Activated CD4-positive, CD25-positive, alpha-beta regulatory T cell treated with anti-CD3 and anti-CD28 coated beads, Interleukin-2, amount 50 U/mL, for 24 hours (primary cell): ENCODE data around the gene PPTC7.
A peak's percentile ranks its signal among the peaks of the same experiment; 100 is the strongest.
"Not testable (repeated sequence)": the region's sequence is repeated elsewhere in the genome, so short reads cannot be mapped to it uniquely, and the experiment has no call there.

Experiments
- ATAC-seq, 2 donors: fragments of 150-1000 bp; cut with Tn5 transposase; one replicate each; pipeline ENCODE4 v1.10.0; 2021; ENCODE audit warnings: mild to moderate bottlenecking in 1 of 2, moderate library complexity in 1 of 2

Gene PPTC7, protein sequence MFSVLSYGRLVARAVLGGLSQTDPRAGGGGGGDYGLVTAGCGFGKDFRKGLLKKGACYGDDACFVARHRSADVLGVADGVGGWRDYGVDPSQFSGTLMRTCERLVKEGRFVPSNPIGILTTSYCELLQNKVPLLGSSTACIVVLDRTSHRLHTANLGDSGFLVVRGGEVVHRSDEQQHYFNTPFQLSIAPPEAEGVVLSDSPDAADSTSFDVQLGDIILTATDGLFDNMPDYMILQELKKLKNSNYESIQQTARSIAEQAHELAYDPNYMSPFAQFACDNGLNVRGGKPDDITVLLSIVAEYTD

DNA sequence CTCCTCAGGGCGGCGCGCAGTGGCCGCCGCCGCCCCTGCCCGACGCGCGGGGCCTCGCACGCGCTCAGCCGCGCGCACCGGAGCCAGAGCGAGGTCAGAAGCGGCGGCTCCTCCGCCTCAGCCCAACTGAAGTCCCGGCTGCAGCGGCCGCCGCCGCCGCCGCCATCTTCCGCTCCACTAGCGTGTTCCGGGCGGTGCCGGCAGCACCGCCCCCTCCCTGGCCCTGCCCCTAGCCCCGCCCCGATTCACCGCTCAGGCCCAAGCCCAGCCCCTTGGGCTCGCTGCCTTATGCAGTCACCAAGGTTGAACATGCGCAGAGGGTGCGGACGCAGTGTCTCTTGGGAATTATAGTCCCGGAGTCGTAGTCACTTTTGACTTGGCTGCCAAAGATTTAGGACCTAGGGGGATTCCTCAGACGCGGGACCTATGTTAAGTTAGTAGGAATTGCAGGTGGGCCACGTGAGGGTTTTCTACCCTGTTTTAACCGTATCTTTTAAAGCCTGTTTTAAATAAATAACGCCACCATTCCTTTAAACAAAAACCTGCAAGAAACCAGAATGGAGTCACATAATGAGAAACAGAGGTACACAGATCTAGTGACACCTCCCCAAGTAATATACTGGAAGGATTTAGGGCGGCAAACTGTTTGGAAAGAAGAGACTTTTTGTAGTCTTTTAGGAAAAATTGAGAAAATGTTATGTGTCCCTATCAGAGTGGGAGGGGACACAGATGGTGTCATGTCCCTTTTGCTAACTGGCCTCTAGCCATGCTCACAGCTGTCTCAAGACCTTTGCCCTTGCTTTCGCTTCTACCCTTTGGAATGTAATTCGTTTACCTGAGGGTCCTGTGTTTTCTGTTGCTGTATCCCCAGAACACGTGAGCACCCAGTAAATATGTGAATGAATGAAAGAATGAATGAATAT lies at the start of gene PPTC7:
PPTC7 (minus strand) TSS at position 182 of the 923 bp plus-strand sequence. CDS start 287 bp downstream, outside the sequence.
- peak; percentile 77 to 82 for ATAC-seq

DNA sequence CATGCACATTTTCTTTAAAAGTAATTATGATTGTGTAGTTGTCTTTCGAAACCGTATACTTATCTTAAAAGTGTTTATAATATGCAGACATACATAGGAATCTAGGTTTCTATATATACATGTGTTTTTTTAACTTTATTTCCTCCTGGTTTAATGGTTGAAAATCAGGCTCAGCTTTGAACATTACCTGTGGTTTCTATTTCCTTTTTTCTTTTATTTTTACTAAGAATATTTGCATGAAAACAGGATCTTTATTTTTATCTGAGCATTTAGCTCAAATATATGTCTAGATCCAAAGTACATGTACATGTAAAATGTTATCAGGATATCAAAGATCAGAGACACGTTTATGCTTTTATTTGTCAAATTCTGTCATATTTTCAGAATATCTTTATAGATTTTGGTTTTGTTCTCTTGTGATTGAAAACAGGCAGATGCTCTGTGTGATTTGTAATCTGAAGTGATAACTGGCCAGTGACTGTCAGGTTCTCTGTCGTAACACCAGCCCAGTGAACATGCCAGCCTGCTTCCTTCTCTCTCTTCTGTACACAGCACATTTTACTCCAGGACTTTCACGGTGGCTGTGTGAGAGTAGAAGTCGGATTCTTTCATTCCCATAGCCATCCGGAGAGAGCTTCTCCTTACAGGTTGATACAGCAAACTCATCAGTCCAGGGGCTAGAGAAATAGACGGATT lies 44.5 kb upstream of the PPTC7 start:
- ATAC-seq: no peak

DNA sequence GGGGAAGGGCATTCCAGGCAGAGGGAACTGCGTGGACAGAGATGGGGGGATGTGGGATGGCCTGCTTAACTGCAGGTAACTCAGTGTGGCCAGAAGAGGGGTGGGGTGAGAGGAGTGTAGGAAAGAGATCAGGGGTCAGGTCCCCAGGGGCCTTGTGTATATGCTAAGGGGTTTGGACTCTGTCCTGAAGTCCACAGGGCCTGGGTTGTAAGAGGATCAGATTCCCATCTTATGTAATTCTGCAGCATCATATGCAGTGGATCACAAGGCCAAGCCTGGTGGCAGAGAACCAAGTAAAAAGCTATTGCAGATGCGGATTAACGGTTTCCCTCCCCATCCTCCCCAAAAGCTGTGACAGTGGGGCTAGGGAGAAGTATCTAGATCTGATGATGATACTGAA lies 39.5 kb upstream of the PPTC7 start:
- no peak for ATAC-seq

DNA sequence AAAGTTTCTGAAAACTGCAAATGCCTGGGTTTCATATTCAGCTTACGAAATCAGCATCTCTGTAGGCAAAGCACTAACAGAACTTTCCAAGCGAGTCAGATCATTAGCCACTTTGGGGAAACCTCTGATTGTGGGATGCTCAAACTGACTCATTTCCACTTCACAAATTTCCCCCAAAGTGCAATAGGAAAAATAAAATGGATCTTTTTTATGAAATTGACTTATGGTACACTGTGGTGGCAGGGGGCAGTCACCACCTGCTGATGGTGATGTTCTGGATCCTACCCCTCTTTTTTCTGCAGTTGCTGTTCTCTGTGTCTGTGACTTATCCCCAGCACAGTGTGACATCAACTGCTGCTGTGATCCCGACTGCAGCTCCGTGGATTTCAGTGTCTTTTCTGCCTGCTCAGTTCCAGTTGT lies 36.4 kb upstream of the PPTC7 start:
- ATAC-seq: peak; percentile 79 to 80

DNA sequence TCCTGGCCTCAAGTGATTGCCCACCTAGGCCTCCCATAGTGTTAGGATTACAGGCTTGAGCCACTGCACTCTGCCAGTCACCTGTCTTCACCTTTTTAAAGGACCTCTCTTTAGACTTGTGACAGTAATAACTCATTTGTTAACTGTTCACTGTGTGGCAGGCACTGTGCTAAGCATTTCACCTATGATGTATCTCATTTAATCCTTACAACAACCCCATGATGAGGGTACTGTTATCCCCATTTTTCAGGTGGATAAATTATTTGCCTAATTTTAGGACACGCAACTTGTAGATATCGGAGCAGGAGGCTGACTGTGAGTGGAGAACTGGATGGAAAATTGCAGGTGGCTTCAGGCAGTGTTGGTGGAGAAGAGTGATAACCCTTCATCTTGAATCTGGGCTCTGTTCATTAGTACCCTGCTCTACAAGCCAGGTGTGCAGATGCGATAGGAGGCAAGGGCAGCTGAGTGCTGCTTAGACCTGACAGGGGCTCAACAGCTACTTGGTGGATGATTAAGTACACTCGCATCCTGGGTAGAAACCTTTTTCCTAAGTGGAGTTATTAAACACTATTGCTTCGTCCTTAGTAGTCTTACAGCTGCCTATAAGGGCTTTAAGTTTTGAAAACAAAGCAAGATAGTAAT lies 33.5 kb upstream of the PPTC7 start:
- no peak for ATAC-seq

DNA sequence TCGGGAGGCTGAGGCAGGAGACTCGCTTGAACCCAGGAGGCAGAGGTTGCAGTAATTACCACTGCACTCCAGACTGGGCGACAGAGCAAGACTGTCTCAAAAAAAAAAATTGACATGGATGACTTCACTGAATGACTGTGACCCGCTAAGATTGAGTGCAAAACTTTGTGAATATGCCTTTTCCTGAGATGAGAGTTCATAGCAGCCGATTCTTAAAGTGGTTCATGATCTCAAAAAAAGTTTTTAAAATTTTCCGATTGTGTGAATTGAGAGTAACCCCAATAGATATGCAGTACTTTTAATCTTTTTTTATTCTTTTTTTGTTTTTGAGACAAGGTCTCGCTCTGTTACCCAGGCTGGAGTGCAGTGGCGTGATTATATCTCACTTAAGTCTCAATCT lies 32.1 kb upstream of the PPTC7 start:
- ATAC-seq: no peak

DNA sequence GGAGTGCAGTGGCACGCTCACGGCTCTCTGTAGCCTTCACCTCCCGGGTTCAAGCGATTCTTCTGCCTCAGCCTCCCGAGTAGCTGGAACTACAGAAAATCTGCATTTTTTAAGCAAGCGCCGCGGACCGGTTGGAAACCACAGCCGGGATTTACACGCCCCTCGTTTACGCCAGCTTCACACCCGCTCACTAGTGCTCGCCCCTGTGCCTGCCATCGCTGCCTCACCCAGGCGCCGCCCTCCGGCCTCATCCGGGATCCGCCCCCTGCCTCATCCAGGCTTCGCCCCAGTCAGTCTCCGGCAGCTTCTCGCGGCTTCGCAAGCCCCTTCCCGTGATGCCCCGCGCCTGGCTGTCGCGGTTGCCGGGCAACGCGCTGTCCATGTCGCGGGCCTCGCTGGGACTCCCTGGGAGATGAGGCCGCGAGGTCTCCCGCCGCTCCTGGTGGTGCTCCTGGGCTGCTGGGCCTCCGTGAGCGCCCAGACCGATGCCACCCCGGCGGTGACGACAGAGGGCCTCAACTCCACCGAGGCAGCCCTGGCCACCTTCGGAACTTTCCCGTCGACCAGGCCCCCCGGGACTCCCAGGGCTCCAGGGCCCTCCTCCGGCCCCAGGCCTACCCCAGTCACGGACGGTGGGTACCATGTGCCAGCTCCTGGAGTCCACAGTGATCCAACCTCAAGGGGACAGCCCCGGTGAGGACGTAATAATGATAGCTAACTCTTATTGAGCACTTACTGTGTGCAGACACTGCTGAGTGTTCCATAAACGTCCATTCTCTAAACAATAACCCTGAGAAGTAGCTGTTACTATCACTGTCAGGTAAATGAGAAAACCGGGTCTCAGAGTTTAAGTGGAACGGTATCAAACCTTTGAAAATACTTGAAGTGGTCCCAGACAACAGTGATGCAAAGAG lies 30.9 kb upstream of the PPTC7 start, which contains the start of gene TCTN1:
TCTN1 (plus strand) TSS at position 359 of the 914 bp plus-strand sequence; CDS start at position 413, 54 bp downstream.
- peak; percentile 99 to 100 for ATAC-seq

DNA sequence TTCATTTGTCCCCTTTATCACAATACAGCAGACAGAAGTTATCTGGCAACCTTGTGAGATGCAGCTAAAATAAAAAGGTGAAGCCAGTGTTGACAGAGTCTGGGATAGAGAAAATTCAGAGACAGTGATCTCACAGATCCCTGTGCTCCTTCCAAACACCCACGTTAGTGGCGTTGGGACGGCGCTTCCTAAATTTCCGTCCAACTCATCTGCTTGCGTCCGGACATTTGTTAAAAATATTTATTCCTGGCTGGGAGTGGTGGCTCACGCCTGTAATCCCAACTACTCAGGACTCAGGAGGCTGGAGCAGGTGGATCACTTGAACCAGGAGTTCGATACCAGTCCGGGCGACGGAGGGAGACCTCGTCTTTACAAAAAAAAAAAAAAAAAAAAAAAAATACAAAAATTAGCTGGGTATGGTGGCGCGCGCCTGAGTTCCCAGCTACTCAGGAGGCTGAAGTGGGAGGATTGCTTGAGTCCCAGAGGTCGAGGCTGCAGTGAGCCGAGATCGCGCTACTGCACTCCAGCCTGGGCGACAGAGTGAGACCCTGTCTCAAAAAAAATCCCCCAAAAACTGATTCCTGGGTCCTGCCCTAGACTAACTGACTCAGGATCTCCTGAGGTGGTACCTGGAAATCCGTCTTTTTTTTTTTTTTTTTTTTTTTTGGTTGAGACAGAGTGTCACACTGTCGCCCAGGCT lies 30.1 kb upstream of the PPTC7 start:
- no peak for ATAC-seq

DNA sequence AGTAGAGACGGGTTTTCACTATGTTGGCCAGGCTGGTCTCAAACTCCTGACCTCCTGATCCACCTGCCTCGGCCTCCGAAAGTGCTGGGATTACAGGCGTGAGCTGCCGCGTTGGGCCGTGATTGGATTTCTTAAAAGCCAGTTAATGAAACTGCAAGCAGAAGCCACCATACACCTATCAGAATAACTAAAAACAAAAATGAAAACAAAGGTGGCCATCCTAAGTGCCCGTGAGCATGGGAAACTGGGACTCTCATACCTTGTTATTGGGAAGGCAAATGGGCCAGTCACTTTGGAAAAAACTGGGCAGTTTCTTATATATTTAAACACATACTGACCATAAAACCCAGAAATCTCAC lies 23.1 kb upstream of the PPTC7 start:
- ATAC-seq: no peak

DNA sequence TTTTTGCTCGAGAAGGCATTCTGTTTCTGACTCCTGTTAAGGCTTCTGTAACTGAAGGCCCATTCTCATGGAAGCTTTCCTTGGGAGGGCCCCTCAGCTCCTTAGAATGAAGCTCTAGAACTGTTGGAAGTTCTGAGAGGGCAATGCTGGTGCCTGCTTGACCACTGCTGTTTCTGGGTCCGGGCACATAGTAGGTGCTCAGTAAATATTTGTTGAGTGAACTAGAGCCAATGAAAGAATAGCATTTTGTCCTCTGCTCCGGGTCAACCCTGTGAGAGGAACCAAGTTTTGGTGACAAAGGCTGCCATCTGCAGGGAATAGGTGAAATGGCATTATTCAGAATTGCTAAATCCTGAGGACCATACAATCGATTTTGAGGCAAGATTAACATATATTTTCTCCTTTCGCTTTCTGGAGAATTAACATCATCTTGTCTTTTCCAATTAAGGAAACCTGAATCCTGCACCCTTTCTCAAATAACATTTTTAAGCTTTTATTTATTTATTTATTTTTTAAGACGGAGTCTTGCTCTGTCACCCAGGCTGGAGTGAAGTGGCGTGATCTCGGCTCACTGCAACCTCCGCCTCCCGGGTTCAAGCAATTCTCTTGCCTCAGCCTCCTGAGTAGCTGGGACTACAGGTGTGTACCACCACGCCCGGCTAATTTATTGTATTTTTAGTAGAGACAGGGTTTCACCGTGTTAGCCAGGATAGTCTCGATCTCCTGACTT lies 19.1 kb upstream of the PPTC7 start:
- ATAC-seq: peak; percentile 75 to 81

DNA sequence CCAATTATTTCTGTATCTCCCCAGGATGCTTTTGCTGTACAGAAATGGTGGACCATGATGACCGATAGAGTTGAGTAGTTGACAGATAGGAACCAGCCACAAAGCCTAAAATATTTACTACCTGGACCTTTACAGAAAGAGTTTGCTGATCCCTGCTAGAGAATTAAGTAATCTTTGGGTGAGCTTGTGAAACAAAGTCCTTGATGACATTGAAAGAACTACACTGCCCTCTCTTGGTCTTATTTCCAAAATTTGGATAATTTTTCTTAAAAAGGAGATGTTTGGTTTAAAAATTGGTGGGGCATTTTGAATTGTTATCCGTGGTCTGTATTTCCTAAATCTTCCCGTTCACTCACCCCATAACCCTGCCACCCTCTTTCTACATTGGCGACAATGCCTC lies 17.1 kb upstream of the PPTC7 start:
- no peak for ATAC-seq

DNA sequence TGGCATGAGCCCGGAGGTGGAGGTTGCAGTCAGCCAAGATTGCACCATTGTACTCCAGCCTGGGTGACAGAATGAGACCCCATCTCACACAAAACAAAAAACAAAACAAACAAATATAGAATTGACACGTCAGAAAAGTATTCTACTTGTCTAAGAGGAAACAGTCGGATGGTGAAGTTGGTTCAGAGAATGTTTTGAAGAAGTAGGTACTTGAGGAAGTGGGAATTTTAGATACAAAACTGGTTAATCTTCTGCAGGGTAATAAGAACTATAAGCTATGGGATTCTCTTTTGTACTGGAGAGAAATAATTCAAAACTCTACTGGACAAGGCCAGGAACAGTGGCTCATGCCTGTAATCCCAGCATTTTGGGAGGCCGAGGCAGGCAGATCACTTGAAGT lies 16.2 kb upstream of the PPTC7 start:
- ATAC-seq: no peak

DNA sequence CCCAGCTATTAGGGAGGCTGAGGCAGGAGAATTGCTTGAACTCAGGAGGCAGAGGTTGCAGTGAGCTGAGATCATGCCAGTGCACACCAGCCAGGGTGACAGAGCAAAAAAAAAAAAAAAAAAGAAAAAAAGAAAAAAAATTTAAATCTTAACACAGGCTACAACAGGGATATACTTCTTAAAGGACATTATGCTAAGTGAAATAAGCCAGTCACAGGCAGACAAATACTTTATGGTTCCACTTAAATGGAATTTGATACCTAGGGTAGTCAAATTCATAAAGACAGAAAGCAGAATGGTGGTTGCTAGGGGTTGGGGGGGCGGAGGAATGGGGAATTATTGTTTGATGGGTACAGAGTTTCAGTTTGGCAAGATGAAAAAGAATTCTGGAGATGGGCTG lies 14.8 kb upstream of the PPTC7 start:
- no peak for ATAC-seq

DNA sequence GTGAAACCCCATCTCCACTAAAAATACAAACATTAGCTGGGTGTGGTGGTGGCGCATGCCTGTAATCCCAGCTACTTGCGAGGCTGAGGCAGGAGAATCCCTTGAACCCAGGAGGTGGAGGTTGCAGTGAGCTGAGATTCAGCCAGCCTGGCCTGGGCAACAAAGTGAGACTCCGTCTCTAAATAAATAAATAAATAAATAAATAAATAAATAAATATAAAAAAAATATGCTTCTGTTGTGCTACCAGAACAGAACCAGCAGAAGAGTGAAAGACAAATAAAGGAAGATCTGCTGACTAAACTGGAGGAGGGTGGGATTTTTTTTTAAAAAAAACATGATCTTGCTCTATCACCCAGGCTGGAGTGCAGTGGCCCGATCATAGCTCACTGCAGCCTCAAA lies 9.8 kb upstream of the PPTC7 start:
- not testable (repeated sequence) for ATAC-seq

DNA sequence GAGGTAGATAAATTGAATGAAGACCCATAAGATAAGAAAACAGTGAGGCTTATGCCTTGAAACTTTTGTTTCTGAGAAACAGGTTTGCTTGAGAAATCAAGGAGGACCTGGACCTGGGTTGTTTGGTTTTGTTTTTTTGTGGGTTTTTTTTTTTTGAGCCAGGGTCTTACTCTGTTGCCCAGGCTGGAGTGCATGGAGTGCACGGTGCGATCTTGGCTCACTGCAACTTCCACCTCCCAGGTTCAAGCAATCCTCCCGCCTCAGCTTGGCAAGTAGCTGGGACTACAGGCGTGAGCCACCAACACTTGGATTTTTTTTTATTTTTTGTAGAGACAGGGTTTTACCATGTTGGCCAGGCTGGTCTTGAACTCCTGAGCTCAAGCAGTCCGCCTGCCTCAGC lies 9.0 kb upstream of the PPTC7 start:
- no peak for ATAC-seq

DNA sequence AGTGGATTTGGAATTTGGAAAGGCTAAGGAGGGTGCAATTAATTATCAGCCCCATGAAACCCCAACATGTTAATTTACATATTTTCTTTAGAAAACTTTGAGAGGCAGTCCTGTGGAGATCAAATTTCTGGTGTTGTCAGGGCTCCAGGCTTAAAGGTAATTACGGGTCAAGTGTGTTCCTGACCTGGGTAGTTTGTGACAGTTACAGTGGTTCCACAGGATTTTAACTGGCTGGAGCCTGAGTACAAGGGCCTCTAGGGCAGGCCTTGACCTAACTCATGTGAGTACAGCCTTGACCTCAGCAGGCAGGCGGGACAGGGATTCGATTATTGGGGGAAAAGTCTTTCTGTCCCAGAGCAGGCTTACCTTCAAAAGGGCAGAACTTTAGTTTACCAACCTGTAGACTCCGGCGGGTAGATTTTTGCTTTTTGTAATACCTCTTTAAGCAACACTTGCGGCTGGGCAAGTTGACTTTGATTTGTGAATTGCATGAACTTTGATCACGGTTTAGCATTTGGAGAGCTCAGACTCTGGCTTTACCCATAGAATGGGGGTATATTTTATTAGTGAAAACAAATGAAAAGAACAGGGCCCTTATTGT lies 8.4 kb upstream of the PPTC7 start:
- ATAC-seq: no peak

DNA sequence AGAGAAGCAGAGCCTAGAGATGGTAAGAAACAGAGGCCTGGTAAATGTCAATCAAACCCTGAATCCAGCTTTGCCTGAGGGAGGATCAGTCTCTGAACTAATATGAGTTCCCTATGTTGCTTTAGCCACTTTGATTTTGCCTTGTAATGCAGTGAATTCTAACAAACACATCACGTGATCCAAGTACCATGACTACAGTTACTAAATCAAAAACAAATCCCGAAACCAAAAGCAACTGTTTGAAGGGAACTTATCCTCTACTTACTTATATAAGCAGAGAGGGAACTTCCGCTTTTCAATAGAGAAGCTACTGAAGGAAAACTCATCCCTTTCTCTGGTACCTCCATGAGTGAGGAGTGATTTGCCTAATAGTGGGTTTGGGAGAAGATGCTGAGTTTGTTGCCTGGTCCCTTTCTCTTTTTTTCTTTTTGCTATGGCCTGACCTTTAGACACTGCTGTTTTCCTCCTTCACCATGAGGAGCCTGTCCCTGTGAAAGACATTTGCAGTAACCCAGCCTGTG lies 7.7 kb upstream of the PPTC7 start:
- peak; percentile 84 to 92 for ATAC-seq

DNA sequence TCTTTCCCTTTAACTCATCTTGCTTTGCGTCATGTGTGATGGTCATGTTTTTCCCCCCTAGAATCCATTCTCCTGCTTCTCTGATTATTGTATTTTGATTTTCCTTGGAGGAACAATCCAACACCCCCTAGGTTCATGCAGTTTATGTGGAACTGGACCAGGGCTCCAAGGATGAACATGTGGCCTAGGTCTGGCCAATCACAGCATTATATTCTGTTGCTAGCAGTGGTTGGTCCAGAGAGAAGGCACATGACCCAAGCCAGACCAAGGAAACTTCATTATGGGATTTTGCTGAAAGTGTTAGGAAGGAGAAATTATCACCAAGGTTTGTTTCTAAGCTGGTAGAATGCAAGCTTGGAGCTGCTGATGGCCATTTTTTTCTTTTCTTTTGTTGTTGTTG lies 6.9 kb upstream of the PPTC7 start:
- no peak for ATAC-seq

DNA sequence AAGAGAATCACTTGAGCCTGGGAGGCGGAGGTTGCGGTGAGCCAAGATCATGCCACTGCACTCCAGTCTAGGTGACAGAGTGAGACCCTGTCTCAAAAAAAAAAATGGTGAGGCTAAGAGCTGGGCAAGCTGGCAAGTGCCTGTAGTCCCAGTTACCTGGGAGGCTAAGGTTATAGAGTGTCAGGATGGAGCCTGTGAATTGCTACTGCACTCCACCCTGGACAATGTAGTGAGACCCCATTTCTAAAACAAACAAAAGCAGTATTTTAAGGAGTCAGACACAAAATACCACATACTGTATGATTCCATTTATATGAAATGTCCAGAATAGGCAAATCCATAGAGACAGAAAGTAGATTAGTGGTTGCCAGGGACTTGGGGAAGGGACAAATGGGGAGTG lies 4.0 kb upstream of the PPTC7 start:
- not testable (repeated sequence) for ATAC-seq
